ENCODE measurements around the gene R3HDM4.

The R3HDM4 gene

GRCh38 chr19:929891-930258 is 16.9 kb upstream of the R3HDM4 start:
- DNase-seq (ENCODE audit: low spot score): no peak

DNA sequence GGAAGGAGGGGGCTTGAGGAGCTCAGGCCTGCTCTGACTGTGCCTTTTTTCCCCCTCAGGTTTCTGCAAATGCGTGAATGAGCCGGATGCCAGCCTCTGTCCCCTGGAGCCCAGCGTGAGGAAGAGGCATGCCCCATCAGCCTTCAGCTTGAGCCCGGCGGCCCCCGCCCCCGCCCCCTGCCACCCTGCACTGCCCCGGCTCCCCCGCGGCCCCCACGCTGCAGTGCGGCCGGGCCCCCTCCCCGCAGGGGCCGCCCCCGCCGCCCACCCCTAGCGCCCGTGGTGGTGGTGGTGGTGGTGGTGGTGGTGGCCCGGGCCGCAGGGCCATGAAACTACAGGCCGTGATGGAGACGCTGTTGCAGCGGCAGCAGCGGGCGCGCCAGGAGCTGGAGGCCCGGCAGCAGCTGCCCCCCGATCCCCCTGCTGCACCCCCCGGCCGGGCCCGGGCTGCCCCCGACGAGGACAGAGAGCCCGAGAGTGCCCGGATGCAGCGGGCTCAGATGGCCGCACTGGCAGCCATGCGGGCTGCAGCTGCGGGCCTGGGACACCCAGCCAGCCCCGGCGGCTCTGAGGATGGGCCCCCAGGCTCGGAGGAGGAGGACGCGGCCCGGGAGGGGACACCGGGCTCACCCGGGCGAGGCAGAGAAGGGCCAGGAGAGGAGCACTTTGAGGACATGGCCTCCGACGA is 16.3 kb upstream of the R3HDM4 start:
- no peak for DNase-seq (ENCODE audit: low spot score)

DNA sequence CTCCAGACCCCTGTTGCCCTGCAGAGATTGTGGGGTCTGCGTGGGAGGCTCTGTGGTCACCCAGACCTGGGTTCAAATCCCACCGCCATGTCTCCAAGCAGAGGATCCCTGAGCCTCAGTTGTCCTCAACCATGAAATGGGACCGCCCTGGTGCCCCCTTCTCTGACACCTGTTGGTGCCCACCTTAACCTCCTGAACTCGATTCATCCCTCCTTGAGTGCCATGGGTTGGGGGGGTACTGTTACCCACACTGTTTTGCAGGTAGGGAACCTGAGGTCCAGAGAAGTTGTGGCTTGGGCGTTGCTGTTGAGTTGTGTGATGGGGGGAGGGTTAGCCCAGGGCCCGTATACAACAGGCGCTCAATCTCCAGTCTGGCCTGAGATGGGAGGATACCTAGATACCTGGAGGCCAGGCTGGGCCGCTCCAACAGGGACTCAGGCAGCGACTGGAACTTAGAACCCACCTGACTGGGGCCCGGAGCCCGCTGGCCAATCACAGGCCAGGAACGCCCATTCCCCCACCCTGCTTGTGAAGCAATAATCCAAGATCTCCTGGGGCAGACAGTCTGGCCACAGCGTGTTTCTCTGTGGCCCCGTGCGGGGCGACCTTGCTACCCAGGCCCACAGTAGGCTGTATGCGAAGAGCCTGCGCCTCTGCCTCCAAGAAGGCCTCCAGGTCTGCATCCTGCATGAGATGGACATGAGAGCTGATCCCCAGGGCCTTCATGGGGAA is 15.6 kb upstream of the R3HDM4 start:
- peak; percentile 84 for DNase-seq (ENCODE audit: low spot score)

GRCh38 chr19:927780-928401 is 14.9 kb upstream of the R3HDM4 start:
- no peak for DNase-seq (ENCODE audit: low spot score)

DNA sequence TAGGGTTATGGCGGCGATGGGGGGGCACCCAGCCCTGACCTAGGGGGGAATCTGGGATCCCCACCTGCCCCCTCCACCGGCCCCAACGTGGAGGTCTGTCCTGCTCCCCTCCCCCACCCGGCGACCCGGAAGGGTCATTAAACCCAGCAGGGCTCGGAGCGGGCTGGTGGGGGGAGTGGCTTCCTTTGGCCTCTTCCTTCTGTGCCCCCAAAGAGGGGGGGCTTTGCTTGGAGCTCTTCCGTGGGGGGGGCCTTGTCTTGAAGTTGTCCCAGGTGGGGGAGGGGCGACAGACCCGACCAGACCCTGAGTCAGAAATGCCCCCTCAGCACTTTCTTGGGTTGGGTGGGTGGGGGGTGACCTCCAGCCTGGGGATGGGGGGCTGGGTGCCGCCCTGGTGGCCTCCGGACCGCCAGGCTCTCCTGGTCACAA is 14.3 kb upstream of the R3HDM4 start:
- DNase-seq (ENCODE audit: low spot score): no peak

DNA sequence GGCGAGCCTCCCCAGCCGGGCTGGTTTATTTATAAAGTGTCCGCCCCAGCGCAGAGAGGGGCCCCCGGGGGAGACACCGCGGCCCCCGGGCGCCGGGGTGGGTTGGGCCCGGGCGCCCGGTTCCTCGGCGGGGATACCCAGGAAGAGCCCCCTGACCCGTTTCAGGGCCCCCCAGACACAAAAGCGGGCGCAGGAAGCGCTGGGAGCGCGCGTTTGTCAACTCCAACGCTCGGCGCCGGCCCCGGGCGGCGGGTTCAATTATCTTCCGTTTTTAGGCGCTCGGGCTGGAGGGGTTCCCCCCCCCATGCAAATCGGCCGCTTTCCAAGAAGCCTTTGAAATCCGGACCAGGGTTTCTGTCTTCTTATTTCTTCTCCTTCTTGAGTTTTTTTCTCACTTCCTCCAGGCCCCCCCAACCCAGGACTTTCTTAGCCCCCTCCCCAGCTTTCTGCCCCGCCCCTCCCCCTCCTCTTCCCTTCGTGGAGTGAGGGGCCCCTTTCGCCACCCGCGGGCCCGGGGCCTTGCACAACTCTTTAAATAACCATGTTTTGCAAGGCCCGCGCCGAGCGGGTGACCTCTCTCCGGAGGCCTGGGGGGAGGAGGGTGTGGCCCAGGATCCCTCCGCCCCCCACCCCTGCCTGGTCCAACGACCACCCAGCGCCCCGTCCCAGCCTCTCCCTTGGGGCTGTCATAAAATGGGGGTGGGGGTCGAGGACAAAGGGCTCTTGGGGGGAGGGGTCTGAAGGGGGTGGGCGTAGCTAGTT is 13.8 kb upstream of the R3HDM4 start:
- DNase-seq (ENCODE audit: low spot score): peak; percentile 64

- DNase-seq (ENCODE audit: low spot score): no peak
Measured at GRCh38 chr19:926323-926588, 13.2 kb upstream of the R3HDM4 start.

DNA sequence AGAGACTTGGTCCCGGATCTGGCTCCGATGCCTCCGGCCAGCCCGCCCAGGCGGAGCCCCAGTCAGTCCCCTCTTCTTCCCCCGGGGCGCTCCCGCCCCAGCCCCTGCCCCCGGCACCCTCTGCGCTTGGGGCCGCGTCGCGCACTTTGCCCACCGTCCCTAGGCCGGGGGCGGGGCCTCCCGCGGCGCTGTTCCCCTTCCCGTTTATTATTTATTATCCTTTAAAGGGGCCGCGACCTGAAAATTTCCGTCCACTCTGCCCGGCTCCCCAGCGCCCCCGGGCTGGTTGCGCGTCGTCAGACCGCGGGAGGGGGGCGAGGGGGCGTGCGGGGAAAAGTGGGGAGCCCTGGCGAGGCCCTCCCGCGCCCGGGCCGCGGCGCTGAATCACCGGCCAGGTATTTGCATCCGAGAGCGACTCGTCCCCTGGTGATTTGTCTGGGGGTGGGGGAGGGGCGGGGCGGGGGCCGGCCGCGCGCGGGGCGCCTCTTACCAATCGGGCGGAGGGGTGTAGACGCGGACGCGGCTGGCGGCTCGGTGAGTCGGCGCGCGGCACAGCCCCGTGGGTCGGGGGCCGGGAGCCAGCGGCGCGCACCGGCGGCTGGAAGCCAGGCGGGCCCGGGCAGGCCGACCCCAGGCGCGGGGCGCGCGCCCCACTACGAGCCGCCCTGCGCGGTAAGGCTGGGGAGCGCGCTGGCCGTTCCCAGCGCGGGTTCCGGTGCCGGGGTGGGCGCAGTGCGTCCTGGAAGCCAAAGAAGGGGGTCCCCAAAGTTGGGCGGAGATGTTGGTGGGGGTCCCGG is 12.7 kb upstream of the R3HDM4 start, which contains the start of gene ARID3A:
Gene ARID3A, plus strand, starts transcription at position 510 of the 797 bp plus-strand sequence. CDS start 3,494 bp downstream, outside the sequence.
- DNase-seq (ENCODE audit: low spot score): peak; percentile 93

DNA sequence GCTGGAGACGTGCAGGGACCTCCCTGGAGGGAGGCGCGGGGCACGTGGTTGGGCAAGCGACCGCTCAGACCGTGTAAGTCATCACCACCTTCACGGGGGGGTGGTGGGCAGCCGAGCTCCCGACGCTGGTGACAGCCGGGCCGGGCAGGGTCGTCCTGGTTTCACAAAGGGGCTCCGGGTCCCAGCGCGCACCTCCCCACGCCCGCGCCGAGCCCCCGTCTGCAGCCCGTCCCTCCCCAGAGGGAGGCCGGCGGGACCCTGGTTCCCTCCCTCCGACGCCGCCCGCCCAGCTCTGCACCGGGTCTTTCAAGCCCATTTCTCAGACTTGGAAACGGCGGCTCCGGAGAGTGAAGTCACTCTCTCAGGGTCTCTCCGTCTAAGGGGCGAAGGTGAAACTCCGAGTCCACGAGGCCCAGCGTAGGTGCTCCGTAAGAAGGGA is 12.1 kb upstream of the R3HDM4 start:
- DNase-seq (ENCODE audit: low spot score): peak; percentile 62

DNA sequence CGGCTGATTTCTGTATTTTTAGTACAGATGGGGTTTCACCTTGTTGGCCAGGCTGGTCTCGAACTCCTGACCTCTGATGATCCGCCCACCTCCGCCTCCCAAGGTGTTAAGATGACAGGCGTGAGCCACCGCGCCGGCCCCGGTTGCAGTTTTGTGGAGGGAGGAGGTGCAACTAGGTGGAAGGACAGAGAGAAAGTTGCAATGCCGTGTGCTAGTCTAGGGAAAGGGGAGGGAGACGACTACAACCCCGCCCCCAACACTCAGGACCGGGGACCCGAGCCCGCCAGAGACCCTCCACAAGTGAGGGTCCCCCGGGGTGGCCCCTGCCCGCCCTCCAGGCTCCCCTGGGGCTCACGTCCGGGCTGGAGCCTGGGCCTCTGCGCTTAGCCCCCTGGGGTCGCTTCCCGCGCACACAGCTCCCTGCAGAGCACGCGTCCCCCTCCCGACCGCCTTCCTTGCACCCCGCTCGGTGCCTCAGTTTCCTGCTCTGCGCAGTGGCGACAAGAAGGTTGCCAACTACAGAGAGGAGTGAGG is 11.6 kb upstream of the R3HDM4 start:
- DNase-seq (ENCODE audit: low spot score): no peak

- peak; percentile 58 for DNase-seq (ENCODE audit: low spot score)
Measured at GRCh38 chr19:920051-920864, 7.2 kb upstream of the R3HDM4 start.

- DNase-seq (ENCODE audit: low spot score): no peak
Measured at GRCh38 chr19:919199-920050, 6.4 kb upstream of the R3HDM4 start.

DNA sequence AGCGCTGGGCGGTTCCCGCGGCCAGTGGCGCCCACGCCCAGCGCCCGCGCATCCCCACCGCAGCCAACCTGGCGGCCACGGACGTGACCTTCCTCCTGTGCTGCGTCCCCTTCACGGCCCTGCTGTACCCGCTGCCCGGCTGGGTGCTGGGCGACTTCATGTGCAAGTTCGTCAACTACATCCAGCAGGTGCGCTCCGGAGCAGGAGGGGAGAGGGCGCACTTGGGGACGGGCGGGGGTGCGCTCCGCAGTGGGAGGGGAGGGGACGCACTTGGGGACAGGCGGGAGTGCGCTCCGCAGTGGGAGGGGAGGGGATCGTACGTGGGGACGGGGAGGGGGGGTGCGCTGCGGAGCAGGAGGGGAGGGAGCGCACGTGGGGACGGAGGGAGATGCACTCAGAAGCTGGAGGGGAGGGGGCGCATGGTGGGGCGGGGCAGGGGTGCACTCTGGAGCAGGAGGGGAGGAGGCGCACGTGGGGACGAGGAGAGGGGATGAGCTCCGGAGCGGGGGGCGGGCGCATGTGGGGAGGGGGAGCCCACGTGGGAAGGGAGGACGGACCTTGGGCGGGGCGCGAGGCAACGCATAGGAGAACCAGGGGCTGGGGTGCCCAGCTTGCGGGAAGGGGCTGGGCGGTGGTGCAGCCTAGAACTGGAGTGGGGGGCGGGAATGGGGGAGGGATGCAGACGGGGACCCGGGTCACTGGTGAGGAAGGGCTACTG is 5.6 kb upstream of the R3HDM4 start:
- DNase-seq (ENCODE audit: low spot score): no peak

- DNase-seq (ENCODE audit: low spot score): no peak
Measured at GRCh38 chr19:918152-918437, 5.1 kb upstream of the R3HDM4 start.

GRCh38 chr19:917323-918151 is 4.5 kb upstream of the R3HDM4 start, which contains the start of gene KISS1R:
KISS1R (plus strand) TSS chr19:917333; CDS start chr19:917503, 170 bp downstream.
- peak; percentile 84 for DNase-seq (ENCODE audit: low spot score)

DNA sequence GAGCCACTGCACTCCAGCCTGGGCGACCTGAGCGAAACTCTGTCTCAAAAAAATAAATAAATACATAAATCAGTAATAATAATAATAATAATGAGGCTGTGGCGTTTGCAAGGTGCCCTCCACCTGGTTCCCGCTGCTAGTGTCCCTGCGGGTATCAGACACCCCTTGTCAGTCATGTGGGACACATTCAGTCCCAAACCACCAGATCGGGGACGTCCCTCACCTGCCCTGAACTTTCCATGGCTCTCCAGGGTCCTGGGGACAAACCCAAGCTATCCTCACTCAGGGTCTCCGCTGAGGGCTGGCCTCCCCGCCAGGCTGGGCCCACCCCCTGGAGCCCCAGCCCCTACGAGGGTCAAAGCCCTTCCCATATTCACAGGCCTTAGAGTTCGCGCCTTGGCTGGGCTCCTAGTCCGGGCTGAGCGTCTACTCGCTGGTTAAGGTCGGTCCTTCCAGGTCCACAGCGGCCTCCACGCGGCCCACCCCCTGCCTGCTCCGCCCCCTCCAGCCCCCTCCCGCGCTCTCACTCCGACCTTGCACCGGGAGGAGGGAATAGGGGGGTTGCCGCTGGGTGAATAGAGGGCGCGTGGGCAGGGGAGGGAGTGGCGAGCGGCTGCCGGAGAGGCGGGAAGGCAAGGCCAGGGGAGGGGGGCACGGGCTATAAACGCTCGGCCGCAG is 3.8 kb upstream of the R3HDM4 start:
- no peak for DNase-seq (ENCODE audit: low spot score)

Data from D341Med (cell line).